Measurements from ENCODE around the gene SDR42E2. TPM values are rescaled to one million over a fixed set of nuclear protein-coding genes. Genes with fewer than 3 reads are reported as not detected.

Gene SDR42E2
- total RNA-seq, 1 donor from 2014 or later, result 0.20 TPM

GRCh38 chr16:22190776-22191531 is 28.6 kb downstream of the SDR42E2 start:
- intact Hi-C loops (cut with micrococcal nuclease), result loop anchor here (1.0 to 10.0 kb wide), 15 partner anchors 16 to 1450 kb away; partner anchors contain the start of genes CDR2, DCUN1D3, EARS2 and EEF2K

- intact Hi-C loops (cut with micrococcal nuclease), result loop anchor here (1.0 to 10.0 kb wide), 10 partner anchors 15 to 1451 kb away; partner anchors contain the start of genes CDR2, DCUN1D3, EARS2 and EEF2K
These were observed 29.4 kb downstream of the SDR42E2 start for GRCh38 chr16:22191532-22192260.

GRCh38 chr16:22192261-22193062 is 30.2 kb downstream of the SDR42E2 start:
- intact Hi-C loops (cut with micrococcal nuclease), result loop anchor here (5.0 to 10.0 kb wide), 3 partner anchors 242 to 1385 kb away; partner anchors contain the start of genes ERI2 and REXO5

- intact Hi-C loops (cut with micrococcal nuclease), result loop anchor here (5.0 to 10.0 kb wide), 3 partner anchors 242 to 1386 kb away; partner anchors contain the start of genes ERI2 and REXO5
These were observed 30.7 kb downstream of the SDR42E2 start for GRCh38 chr16:22193063-22193411.

GRCh38 chr16:22194707-22195444 is 32.6 kb downstream of the SDR42E2 start:
- intact Hi-C loops (cut with micrococcal nuclease), result loop anchor here (1.0 to 10.0 kb wide), 7 partner anchors 11 to 1388 kb away; partner anchors contain the start of genes EEF2K, ERI2, POLR3E and REXO5

- intact Hi-C loops (cut with micrococcal nuclease), result loop anchor here (1.0 to 10.0 kb wide), 5 partner anchors 11 to 239 kb away; partner anchors contain the start of genes EEF2K and POLR3E
These were observed 33.1 kb downstream of the SDR42E2 start for GRCh38 chr16:22195445-22195694.

- intact Hi-C loops (cut with micrococcal nuclease), result loop anchor here (1.0 to 10.0 kb wide), 6 partner anchors 10 to 239 kb away; partner anchors contain the start of genes EEF2K and POLR3E
These were observed 33.6 kb downstream of the SDR42E2 start for GRCh38 chr16:22195695-22196558.

GRCh38 chr16:22196559-22197168 is 34.4 kb downstream of the SDR42E2 start:
- intact Hi-C loops (cut with micrococcal nuclease), result loop anchor here (2.0 to 10.0 kb wide), 2 partner anchors 74 to 238 kb away; no protein-coding TSS in a partner anchor

- intact Hi-C loops (cut with micrococcal nuclease), result loop anchor here (10.0 kb wide), 1 partner anchor 236 kb away; no protein-coding TSS in a partner anchor
These were observed 36.4 kb downstream of the SDR42E2 start for GRCh38 chr16:22198547-22199293.

- intact Hi-C loops (cut with micrococcal nuclease), result no loop called here
These were observed 39.9 kb downstream of the SDR42E2 start for GRCh38 chr16:22202261-22202637.

GRCh38 chr16:22203091-22203490 is 40.8 kb downstream of the SDR42E2 start:
- intact Hi-C loops (cut with micrococcal nuclease), result no loop called here

GRCh38 chr16:22204091-22204655 is 41.9 kb downstream of the SDR42E2 start:
- intact Hi-C loops (cut with micrococcal nuclease), result no loop called here

GRCh38 chr16:22205577-22206012 is 43.3 kb downstream of the SDR42E2 start:
- intact Hi-C loops (cut with micrococcal nuclease), result loop anchor here (1.0 to 2.0 kb wide), 7 partner anchors 10 to 92 kb away; partner anchors contain the start of gene POLR3E

GRCh38 chr16:22206013-22206841 is 43.9 kb downstream of the SDR42E2 start, which contains the start of gene EEF2K:
Gene EEF2K, plus strand, starts transcription at chr16:22206278. Its CDS starts 19,452 bp downstream, at chr16:22225730.
- intact Hi-C loops (cut with micrococcal nuclease), result loop anchor here (1.0 to 2.0 kb wide), 7 partner anchors 9 to 91 kb away; partner anchors contain the start of gene POLR3E

- intact Hi-C loops (cut with micrococcal nuclease), result loop anchor here (1.0 to 2.0 kb wide), 7 partner anchors 8 to 90 kb away; partner anchors contain the start of gene POLR3E
These were observed 44.8 kb downstream of the SDR42E2 start for GRCh38 chr16:22206842-22207714.

Measured in T-helper 1 cell treated with Interleukin-12 subunit alpha and Interleukin-12 subunit beta and Interleukin-4 antibody, amounts not matched to agents 30 ng/mL and 1 ng/mL, for 36 hours (primary cell).